Psoas muscle (tissue), 8 donors: ENCODE data around the gene AGAP3. TPM values are rescaled to one million over a fixed set of nuclear protein-coding genes. Genes with fewer than 3 reads are reported as not detected.

Experiments used
- ATAC-seq, 4 donors: fragments of 200-7000 bp; cut with Tn5 transposase; one replicate each; pipeline ENCODE4 v1.9.1; 2020; ENCODE audit warnings: moderate library complexity in 3 of 4, mild to moderate bottlenecking in 2 of 4
- DNase-seq, 2 donors: peaks; one replicate each; pipeline ENCODE4 v3.0.0-alpha.2; 2020
- H3K27ac ChIP-seq: fragments of 200-600 bp; one replicate; pipeline ENCODE4 v1.8.0; 2022
- H3K27me3 ChIP-seq, 3 donors: fragments of 200-600 bp in 1 of 3; one replicate each; pipeline versions ENCODE4 v1.6.1 to v1.8.0; 2013 to 2022; ENCODE audit warnings: low read length in 2 of 3, mild to moderate bottlenecking in 2 of 3, moderate library complexity in 1 of 3; ENCODE audit not compliant: insufficient read depth in 3 of 3
- H3K36me3 ChIP-seq, 2 donors: fragments of 200-600 bp in 1 of 2; one replicate each; pipeline versions ENCODE4 v1.6.1 to v1.8.0; 2013 to 2022; ENCODE audit warnings: low read depth in 1 of 2, mild to moderate bottlenecking in 1 of 2, moderate library complexity in 1 of 2; ENCODE audit not compliant: insufficient read depth in 1 of 2
- H3K4me1 ChIP-seq: fragments of 200-600 bp; one replicate; pipeline ENCODE4 v1.8.0; 2022
- H3K4me3 ChIP-seq: fragments of 200-600 bp; one replicate; pipeline ENCODE4 v1.8.0; 2022; ENCODE audit warnings: mild to moderate bottlenecking
- H3K9me3 ChIP-seq: fragments of 200-600 bp; one replicate; pipeline ENCODE4 v1.8.0; 2022
- WGBS, 3 donors: extraction: QIAGEN DNeasy Blood & Tissue Kit; methylation state at CpG; one replicate each; pipeline versions ENCODE4 v1.1.6 to v1.1.7; 2013; 5-methylcytosine and 5-hydroxymethylcytosine counted together
- intact Hi-C, 2 donors: fragments of 100-400 bp; cut with DNase I; formaldehyde crosslinking; loops; one replicate each; pipeline versions ENCODE4 v1.11.0 to v1.14.2; 2022
- long read RNA-seq, 2 donors: library from polyadenylated mRNA; unstranded; transcript quantifications; one replicate each; pipeline ENCODE4 v2.0.0, GENCODE V29; 2021
- polyA plus RNA-seq, 3 donors: library from polyadenylated mRNA; stranded (reverse); fragments of 200-250 nt; gene quantifications; one replicate each; pipeline ENCODE4 v1.2.3, GENCODE V29; 2013
- total RNA-seq, 4 donors: library from RNA; stranded (reverse); fragmentation: NEBNext Ultra II Directional in 2 of 4; extraction: Animal tissue kit (Norgen Biotek cat#: 25700) in 2 of 4; gene quantifications; one replicate each; pipeline versions ENCODE4 v1.2.1 to v1.2.4, GENCODE V29; 2021 to 2023
- TF ChIP-seq, protein P1 (sequence below): fragments of 200-600 bp; IDR thresholded peaks from one replicate; pipeline ENCODE4 v1.8.0; 2022; ENCODE audit warnings: antibody characterized with exemption
- donor health status: healthy with polysubstance abuse.
- donor health status: DM: no; HTN: no; CAD: no; lungs with moderate emphysema.
- donor health status: Bipolar disorder and iron deficiency.
- donor health status: healthy.
- donor health status: DM: yes; HTN: yes; CAD: no.
- donor health status: DM: no; HTN: no; CAD: no.
- donor health status: DM: no; HTN: no; CAD: no.
- donor health status: DM: yes; HTN: yes; CAD: no.

Gene AGAP3
- total RNA-seq (10 to 100 TPM; 39.3 to 52.2 (median 51.4) TPM), polyA plus RNA-seq (10 to 100 TPM; 38.4 to 75.3 (median 44.7) TPM)
- long read RNA-seq, donor 1, transcript AGAP3-202 (18 exons, 3,225 nt) = major isoform, 13 of 55 reads
- long read RNA-seq, donor 1, transcript AGAP3-211 (9 exons, 2,039 nt) = minor isoform, 6 of 55 reads
- long read RNA-seq, donor 1, partial matches to known transcripts = 14 of 55 reads
- long read RNA-seq, donor 1, other reads (novel, unspliced or antisense) = 22 of 55 reads
- long read RNA-seq, donor 2, transcript AGAP3-202 (18 exons, 3,225 nt) = major isoform, 17 of 76 reads
- long read RNA-seq, donor 2, transcript AGAP3-211 (9 exons, 2,039 nt) = minor isoform, 13 of 76 reads
- long read RNA-seq, donor 2, partial matches to known transcripts = 18 of 76 reads
- long read RNA-seq, donor 2, other reads (novel, unspliced or antisense) = 28 of 76 reads

DNA sequence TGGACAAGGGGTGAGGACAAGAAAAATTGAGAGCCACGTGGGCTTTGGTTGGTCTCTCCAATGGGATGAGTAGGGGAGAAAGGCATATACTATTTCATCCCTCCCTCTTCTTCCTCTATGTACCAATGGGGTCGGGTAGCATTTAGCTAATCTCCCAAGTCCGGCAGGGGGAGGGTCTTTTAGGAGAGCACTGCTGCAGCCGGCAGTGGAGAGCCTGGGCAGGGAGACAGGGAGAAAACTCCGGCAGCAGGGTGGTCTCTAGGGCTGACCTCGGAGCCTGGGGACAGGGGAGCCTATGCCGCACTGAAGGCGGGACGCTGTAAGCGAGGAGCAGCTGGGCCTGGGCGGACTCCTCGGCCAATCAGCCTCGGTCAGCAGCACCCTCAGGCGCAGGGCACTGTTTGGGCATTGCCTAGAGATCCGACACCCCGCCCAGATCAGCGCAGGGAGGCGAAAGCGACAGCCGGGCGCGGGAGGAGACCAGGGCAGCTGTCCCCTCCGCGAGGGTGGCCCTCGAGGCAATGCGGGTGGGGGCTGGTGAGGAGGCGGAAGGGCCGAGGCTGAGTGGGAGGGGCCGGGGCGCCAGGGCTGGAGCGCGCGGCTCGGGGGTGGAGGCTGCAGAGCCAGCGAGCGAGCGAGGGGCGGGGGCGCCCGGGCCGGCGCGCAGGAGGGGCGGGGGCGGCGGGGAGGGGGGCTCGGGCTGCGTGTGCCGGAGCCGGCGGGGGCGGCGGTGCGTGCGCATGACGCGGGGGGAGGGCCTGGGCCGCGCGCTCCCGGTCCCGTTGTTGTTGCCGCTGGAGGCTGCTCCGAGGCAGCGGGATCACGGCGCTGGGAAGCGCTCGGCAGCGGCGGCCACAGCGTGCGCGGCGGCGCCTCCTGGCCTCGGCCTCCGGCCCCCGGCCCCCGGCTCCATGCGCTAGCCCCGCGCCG is at the start of gene AGAP3:
Gene AGAP3 (plus strand): TSS at position 785 of the 930 bp plus-strand sequence. CDS start 267 bp downstream, outside the sequence.
- Histone ChIP-seq H3K36me3 (no peaks in the 10 kb centered on the region), H3K27me3 (no peaks in the 10 kb centered on the region), H3K4me1 (peaks cover 48% of the 10 kb centered on the region), H3K4me3 (peak within 1 kb of the TSS; percentile 86), H3K9me3 (no peaks in the 10 kb centered on the region), H3K27ac (peak within 1 kb of the TSS; percentile 84)
- peak; percentile 70 to 73 (median 72) for ATAC-seq
- WGBS, 3 donors = 0 to 1% (median 1%) methylated on average over 34 to 84 of the region's 84 CpGs
- DNase-seq = peak; percentile 92 to 93
- intact Hi-C loops = no loop called here
- TF ChIP-seq, protein P1, sequence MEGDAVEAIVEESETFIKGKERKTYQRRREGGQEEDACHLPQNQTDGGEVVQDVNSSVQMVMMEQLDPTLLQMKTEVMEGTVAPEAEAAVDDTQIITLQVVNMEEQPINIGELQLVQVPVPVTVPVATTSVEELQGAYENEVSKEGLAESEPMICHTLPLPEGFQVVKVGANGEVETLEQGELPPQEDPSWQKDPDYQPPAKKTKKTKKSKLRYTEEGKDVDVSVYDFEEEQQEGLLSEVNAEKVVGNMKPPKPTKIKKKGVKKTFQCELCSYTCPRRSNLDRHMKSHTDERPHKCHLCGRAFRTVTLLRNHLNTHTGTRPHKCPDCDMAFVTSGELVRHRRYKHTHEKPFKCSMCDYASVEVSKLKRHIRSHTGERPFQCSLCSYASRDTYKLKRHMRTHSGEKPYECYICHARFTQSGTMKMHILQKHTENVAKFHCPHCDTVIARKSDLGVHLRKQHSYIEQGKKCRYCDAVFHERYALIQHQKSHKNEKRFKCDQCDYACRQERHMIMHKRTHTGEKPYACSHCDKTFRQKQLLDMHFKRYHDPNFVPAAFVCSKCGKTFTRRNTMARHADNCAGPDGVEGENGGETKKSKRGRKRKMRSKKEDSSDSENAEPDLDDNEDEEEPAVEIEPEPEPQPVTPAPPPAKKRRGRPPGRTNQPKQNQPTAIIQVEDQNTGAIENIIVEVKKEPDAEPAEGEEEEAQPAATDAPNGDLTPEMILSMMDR = no peak

- H3K36me3 ChIP-seq = peaks cover 6 to 64% of the 10 kb centered on the region in 2 donors
- intact Hi-C loops = no loop called here
- WGBS, 3 donors = 46 to 54% (median 53%) methylated on average over 12 of the region's 12 CpGs
- peak overlapping the region; percentile 15 for H3K27ac ChIP-seq
- DNase-seq (peak; percentile 78), ATAC-seq (peak; percentile 52 to 71 (median 64))
- H3K27me3 ChIP-seq = no peaks in the 10 kb centered on the region
- peaks cover 24% of the 10 kb centered on the region for H3K4me1 ChIP-seq
- TF ChIP-seq, protein P1 = no peak
- H3K9me3 ChIP-seq = no peaks in the 10 kb centered on the region
- no peak overlapping the region for H3K4me3 ChIP-seq
Observed at GRCh38 chr7:151038951-151039849, 47.1 kb upstream of the AGAP3 start.

DNA sequence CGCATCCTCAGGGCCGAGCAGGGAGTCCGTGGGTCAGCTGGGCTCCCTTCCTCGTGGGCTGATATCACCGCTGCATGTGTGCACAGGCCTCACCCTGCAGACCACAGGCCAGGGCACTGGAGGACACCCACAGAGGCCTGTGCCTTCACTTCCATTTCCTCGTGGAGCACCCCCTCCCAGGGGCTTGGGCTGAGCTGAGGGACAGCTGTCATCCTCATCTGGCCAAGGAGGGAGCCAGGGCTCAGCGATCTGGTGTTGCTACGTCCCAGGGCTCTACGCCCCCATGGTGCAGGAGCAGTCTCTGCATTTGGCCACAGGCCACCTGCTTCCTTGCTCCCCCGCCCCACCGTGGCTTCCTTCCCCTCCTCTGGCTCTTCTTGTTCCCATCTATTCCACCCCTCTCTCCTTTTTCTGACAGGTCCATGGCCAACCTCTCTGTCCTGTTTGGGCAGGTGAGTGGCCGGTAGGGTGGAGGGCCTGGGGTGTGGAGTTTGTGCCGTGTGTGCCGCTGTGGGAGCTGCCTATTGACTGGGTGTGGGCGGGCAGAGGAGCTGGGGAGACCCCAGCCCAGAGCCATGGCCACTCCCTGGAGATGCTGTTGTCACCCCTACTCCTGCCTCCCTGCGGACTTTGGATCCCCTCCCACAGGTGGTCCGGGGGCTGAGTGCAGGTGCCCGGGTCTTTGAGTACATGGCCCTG is 46.3 kb upstream of the AGAP3 start:
- peaks cover 6 to 62% of the 10 kb centered on the region in 2 donors for H3K36me3 ChIP-seq
- no peaks in the 10 kb centered on the region for H3K27me3 ChIP-seq
- DNase-seq (no peak), ATAC-seq (no peak)
- peaks cover 18% of the 10 kb centered on the region for H3K4me1 ChIP-seq
- H3K4me3 ChIP-seq = no peak overlapping the region
- H3K27ac ChIP-seq = no peak overlapping the region
- intact Hi-C loops = no loop called here
- no peaks in the 10 kb centered on the region for H3K9me3 ChIP-seq
- TF ChIP-seq, protein P1 = no peak
- WGBS, 3 donors = 66 to 72% (median 70%) methylated on average over 18 of the region's 18 CpGs
